Neural cell (in vitro differentiated cells): ENCODE measurements around the gene EYA4. TPM values are rescaled to one million over a fixed set of nuclear protein-coding genes. Genes with fewer than 3 reads are reported as not detected.

Experiments used
- H2AFZ ChIP-seq: fragments of 200-600, 300-800 bp; sonication (generic), shearing (Covaris generic); 2 replicates; pipeline ENCODE4 v1.6.0; 2014; ENCODE audit warnings: low read depth, mild to moderate bottlenecking, antibody characterized with exemption, low read length, moderate library complexity
- H3F3A ChIP-seq: fragments of 200-600 bp; shearing (Covaris generic); 2 replicates; pipeline ENCODE4 v1.6.1; 2016; ENCODE audit warnings: mild to moderate bottlenecking, moderate library complexity, mixed read lengths, antibody characterized with exemption, low read length; ENCODE audit not compliant: insufficient read depth, poor library complexity, severe bottlenecking
- H3K27ac ChIP-seq: fragments of 200-600, 300-800 bp; sonication (generic), shearing (Covaris generic); 2 replicates; pipeline ENCODE4 v1.5.1; 2014; ENCODE audit warnings: mild to moderate bottlenecking, low read length, moderate library complexity
- H3K27me3 ChIP-seq: fragments of 300-800, 200-600 bp; sonication (generic), shearing (Covaris generic); 2 replicates; pipeline ENCODE4 v1.6.0; 2014; ENCODE audit warnings: mild to moderate bottlenecking, low read depth, low read length, moderate library complexity; ENCODE audit not compliant: insufficient read depth
- H3K36me3 ChIP-seq: fragments of 300-800, 200-600 bp; sonication (generic), shearing (Covaris generic); 2 replicates; pipeline ENCODE4 v1.5.1; 2014; ENCODE audit warnings: mild to moderate bottlenecking, antibody characterized with exemption, low read length, moderate library complexity; ENCODE audit not compliant: insufficient read depth
- H3K4me2 ChIP-seq: fragments of 300-800, 200-600 bp; sonication (generic), shearing (Covaris generic); 2 replicates; pipeline ENCODE4 v1.6.0; 2014; ENCODE audit warnings: mild to moderate bottlenecking, low read length
- H3K4me3 ChIP-seq: fragments of 300-800, 200-600 bp; sonication (generic), shearing (Covaris generic); 2 replicates; pipeline ENCODE4 v1.5.1; 2014; ENCODE audit warnings: mild to moderate bottlenecking, low read length, moderate library complexity
- H3K79me2 ChIP-seq: fragments of 200-600 bp; shearing (Covaris generic); replicated peaks from 2 replicates; pipeline ENCODE4 v1.6.0; 2014; ENCODE audit warnings: mild to moderate bottlenecking, low read length, moderate library complexity; ENCODE audit not compliant: insufficient read depth
- H3K9ac ChIP-seq: fragments of 300-800, 200-600 bp; sonication (generic), shearing (Covaris generic); 2 replicates; pipeline ENCODE4 v1.6.1; 2016; ENCODE audit warnings: mild to moderate bottlenecking, low read length, mixed read lengths
- H3K9me2 ChIP-seq: fragments of 200-600 bp; shearing (Covaris generic); 2 replicates; pipeline ENCODE4 v1.6.1; 2016; ENCODE audit warnings: mild to moderate bottlenecking, low read length, mixed read lengths; ENCODE audit not compliant: insufficient read depth
- H3K9me3 ChIP-seq: fragments of 200-600, 300-800 bp; sonication (generic), shearing (Covaris generic); 2 replicates; pipeline ENCODE4 v1.6.1; 2016; ENCODE audit warnings: mild to moderate bottlenecking, mixed run types, low read length, moderate library complexity, mixed read lengths
- H4K20me1 ChIP-seq: fragments of 200-600 bp; shearing (Covaris generic); 2 replicates; pipeline ENCODE4 v1.6.1; 2016; ENCODE audit warnings: mild to moderate bottlenecking, mixed run types; ENCODE audit not compliant: insufficient read depth
- EP300 ChIP-seq: fragments of 450-650 bp; conservative IDR thresholded peaks from 2 replicates; pipeline ENCODE4 v1.6.1; 2014; ENCODE audit warnings: antibody characterized with exemption, mild to moderate bottlenecking, moderate library complexity; ENCODE audit not compliant: poor library complexity, severe bottlenecking
- EZH2 ChIP-seq: fragments of 200-600, 300-800 bp; shearing (Covaris generic), sonication (generic); IDR thresholded peaks from 2 replicates; pipeline ENCODE4 v1.6.1; 2014; ENCODE audit warnings: antibody characterized with exemption, low read length, borderline replicate concordance, mild to moderate bottlenecking; ENCODE audit not compliant: insufficient read depth, poor library complexity, severe bottlenecking
- MXI1 ChIP-seq: fragments of 450-650 bp; conservative IDR thresholded peaks from 2 replicates; pipeline ENCODE4 v1.6.1; 2014; ENCODE audit warnings: antibody characterized with exemption, mild to moderate bottlenecking; ENCODE audit not compliant: poor library complexity, severe bottlenecking
- RAD21 ChIP-seq: fragments of 450-650 bp; conservative IDR thresholded peaks from 2 replicates; pipeline ENCODE4 v1.6.1; 2014; ENCODE audit warnings: antibody characterized with exemption, mild to moderate bottlenecking, moderate library complexity
- REST ChIP-seq: IDR thresholded peaks from 2 replicates; pipeline ENCODE4 v1.6.1; 2012; ENCODE audit warnings: borderline replicate concordance
- SMC3 ChIP-seq: fragments of 450-650 bp; conservative IDR thresholded peaks from 2 replicates; pipeline ENCODE4 v1.6.1; 2014; ENCODE audit warnings: antibody characterized with exemption, mild to moderate bottlenecking, moderate library complexity; ENCODE audit not compliant: poor library complexity
- TAF1 ChIP-seq: IDR thresholded peaks from 2 replicates; pipeline ENCODE4 v1.6.1; 2012; ENCODE audit warnings: low read depth
- polyA plus RNA-seq: library from polyadenylated mRNA; depleted of rRNA; stranded (reverse); fragments of >200 nt; gene quantifications from 2 replicates; pipeline ENCODE4 v1.2.3, GENCODE V29; 2014
- TF ChIP-seq, protein P1 (sequence below): fragments of 450-650 bp; IDR thresholded peaks from 2 replicates; pipeline ENCODE4 v1.5.1; 2014; ENCODE audit warnings: antibody characterized with exemption, mild to moderate bottlenecking, moderate library complexity; ENCODE audit not compliant: poor library complexity, severe bottlenecking

EYA4 gene
- polyA plus RNA-seq, 1 donor from 2014 or later: 2.6 TPM

- TF ChIP-seq RAD21: no peak
- no peak for TF ChIP-seq EZH2
- TF ChIP-seq REST: no peak
- Histone ChIP-seq H3K4me3 (no peak overlapping the region), H3K79me2 (no peaks in the 10 kb centered on the region)
These were observed 189.9 kb downstream of the EYA4 start for GRCh38 chr6:133431031-133431430.

DNA sequence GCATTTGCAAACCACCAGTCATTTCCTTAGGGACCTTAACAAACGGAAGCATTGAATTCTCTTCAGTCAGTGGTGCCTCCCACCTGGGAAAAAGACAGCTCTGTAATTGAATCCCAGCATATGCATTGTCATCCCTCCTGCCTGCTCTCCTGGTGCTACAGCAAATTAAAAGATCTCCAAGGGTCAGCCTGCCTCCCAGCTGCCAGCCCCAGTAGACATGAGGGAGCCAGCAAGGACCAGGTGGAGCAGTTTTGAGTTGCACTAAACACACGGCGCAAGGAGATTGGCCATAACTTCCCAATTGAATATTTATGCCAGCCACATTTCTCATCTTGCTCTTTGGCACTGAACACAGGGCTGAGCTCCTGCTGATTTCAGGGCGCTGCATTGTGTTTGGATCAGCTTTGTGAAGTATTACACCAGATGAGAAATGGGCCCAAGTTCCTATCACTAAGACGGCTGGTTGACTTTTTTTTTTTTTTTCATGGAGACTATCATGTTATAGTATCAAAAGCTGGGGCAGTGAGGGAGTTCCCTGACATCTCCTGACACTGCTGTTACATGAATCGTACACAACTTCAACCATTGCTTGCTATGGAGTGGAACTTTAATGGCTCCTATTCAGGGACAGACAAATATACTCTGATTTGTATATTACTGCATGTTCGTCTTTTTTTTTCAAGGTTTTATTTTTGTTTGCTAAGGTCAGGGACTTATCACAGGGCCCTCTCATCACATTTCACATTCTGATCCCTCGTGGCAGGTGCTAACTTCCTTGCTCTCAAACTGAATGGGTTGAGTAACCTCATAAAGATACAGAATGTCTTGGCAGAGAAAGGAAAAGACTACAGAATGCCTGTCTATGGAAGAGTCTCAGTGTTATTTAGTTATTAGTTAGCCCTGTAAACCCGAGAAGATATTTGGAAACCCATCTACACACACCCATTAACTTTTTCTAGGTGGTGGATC lies 191.1 kb downstream of the EYA4 start:
- H3K36me3 ChIP-seq: no peaks in the 10 kb centered on the region
- H3K27me3 ChIP-seq: no peaks in the 10 kb centered on the region
- H3K9me2 ChIP-seq: no peaks in the 10 kb centered on the region
- no peaks in the 10 kb centered on the region for H3F3A ChIP-seq
- TF ChIP-seq MXI1 (no peak), SMC3 (no peak), EP300 (no peak), TAF1 (no peak), EZH2 (no peak), RAD21 (no peak)
- TF ChIP-seq, protein P1, sequence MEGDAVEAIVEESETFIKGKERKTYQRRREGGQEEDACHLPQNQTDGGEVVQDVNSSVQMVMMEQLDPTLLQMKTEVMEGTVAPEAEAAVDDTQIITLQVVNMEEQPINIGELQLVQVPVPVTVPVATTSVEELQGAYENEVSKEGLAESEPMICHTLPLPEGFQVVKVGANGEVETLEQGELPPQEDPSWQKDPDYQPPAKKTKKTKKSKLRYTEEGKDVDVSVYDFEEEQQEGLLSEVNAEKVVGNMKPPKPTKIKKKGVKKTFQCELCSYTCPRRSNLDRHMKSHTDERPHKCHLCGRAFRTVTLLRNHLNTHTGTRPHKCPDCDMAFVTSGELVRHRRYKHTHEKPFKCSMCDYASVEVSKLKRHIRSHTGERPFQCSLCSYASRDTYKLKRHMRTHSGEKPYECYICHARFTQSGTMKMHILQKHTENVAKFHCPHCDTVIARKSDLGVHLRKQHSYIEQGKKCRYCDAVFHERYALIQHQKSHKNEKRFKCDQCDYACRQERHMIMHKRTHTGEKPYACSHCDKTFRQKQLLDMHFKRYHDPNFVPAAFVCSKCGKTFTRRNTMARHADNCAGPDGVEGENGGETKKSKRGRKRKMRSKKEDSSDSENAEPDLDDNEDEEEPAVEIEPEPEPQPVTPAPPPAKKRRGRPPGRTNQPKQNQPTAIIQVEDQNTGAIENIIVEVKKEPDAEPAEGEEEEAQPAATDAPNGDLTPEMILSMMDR: no peak
- H4K20me1 ChIP-seq: no peaks in the 10 kb centered on the region
- no peaks in the 10 kb centered on the region for H3K79me2 ChIP-seq
- H2AFZ ChIP-seq: no peak overlapping the region
- no peaks in the 10 kb centered on the region for H3K9me3 ChIP-seq
- H3K27ac ChIP-seq: no peak overlapping the region
- no peak overlapping the region for H3K4me2 ChIP-seq
- no peak overlapping the region for H3K9ac ChIP-seq
- no peak overlapping the region for H3K4me3 ChIP-seq

More at GRCh38 chr6:133431031-133431430, 189.9 kb downstream of the EYA4 start:
- Histone ChIP-seq H2AFZ (no peak overlapping the region), H3F3A (no peaks in the 10 kb centered on the region), H3K27ac (no peak overlapping the region), H3K27me3 (no peaks in the 10 kb centered on the region), H3K4me2 (no peak overlapping the region), H3K9ac (no peak overlapping the region), H4K20me1 (no peaks in the 10 kb centered on the region), H3K9me3 (no peaks in the 10 kb centered on the region), H3K36me3 (no peaks in the 10 kb centered on the region), H3K9me2 (no peaks in the 10 kb centered on the region)
